COLO829 (cell line): ENCODE data around the gene LRMDA.
"Not testable (repeated sequence)": the region's sequence is repeated elsewhere in the genome, so short reads cannot be mapped to it uniquely, and the experiment has no call there.

Experiments
- DNase-seq: peaks from one replicate; pipeline ENCODE4 v3.0.0; 2012; ENCODE audit warnings: low spot score

Gene LRMDA

GRCh38 chr10:76126607-76127527 is 695.4 kb downstream of the LRMDA start:
- DNase-seq: no peak

GRCh38 chr10:76127984-76128589 is 696.7 kb downstream of the LRMDA start:
- DNase-seq: no peak

GRCh38 chr10:76129213-76129612 is 697.8 kb downstream of the LRMDA start:
- DNase-seq: no peak

GRCh38 chr10:76130892-76131291 is 699.5 kb downstream of the LRMDA start:
- DNase-seq: no peak

GRCh38 chr10:76133597-76134255 is 702.3 kb downstream of the LRMDA start:
- no peak for DNase-seq

- DNase-seq: no peak
Measured at GRCh38 chr10:76136961-76137360, 705.5 kb downstream of the LRMDA start.

- no peak for DNase-seq
Measured at GRCh38 chr10:76138286-76138685, 706.9 kb downstream of the LRMDA start.

GRCh38 chr10:76138906-76139305 is 707.5 kb downstream of the LRMDA start:
- no peak for DNase-seq

- DNase-seq: no peak
Measured at GRCh38 chr10:76139431-76139830, 708.0 kb downstream of the LRMDA start.

- DNase-seq: no peak
Measured at GRCh38 chr10:76141376-76141775, 710.0 kb downstream of the LRMDA start.

GRCh38 chr10:76148217-76148616 is 716.8 kb downstream of the LRMDA start:
- DNase-seq: not testable (repeated sequence)

- DNase-seq: no peak
Measured at GRCh38 chr10:76149182-76149581, 717.8 kb downstream of the LRMDA start.

GRCh38 chr10:76149602-76150138 is 718.2 kb downstream of the LRMDA start:
- DNase-seq: no peak

GRCh38 chr10:76150139-76150875 is 718.9 kb downstream of the LRMDA start:
- no peak for DNase-seq

- no peak for DNase-seq
Measured at GRCh38 chr10:76150876-76151288, 719.5 kb downstream of the LRMDA start.

GRCh38 chr10:76152186-76152585 is 720.8 kb downstream of the LRMDA start:
- DNase-seq: no peak

GRCh38 chr10:76155961-76156360 is 724.5 kb downstream of the LRMDA start:
- no peak for DNase-seq

- no peak for DNase-seq
Measured at GRCh38 chr10:76160446-76161300, 729.2 kb downstream of the LRMDA start.

- DNase-seq: no peak
Measured at GRCh38 chr10:76161301-76161582, 729.8 kb downstream of the LRMDA start.

- DNase-seq: no peak
Measured at GRCh38 chr10:76168437-76168836, 737.0 kb downstream of the LRMDA start.

GRCh38 chr10:76169246-76169645 is 737.8 kb downstream of the LRMDA start:
- DNase-seq: no peak
